Mucosa of descending colon (tissue), 3 donors: ENCODE results near the gene TOR4A. TPM values are rescaled to one million over a fixed set of nuclear protein-coding genes. Genes with fewer than 3 reads are reported as not detected.

ENCODE experiments used
- ATAC-seq: fragments of 200-7000 bp; cut with Tn5 transposase; one replicate; pipeline ENCODE4 v1.9.1; 2020; ENCODE audit warnings: mild to moderate bottlenecking, moderate library complexity
- DNase-seq, 3 donors: peaks; one replicate each; pipeline ENCODE4 v3.0.0-alpha.2; 2020
- H3K36me3 ChIP-seq: fragments of 200-600 bp; one replicate; pipeline ENCODE4 v1.8.0; 2021; ENCODE audit warnings: low read depth, mild to moderate bottlenecking
- H3K4me1 ChIP-seq: fragments of 200-600 bp; one replicate; pipeline ENCODE4 v1.8.0; 2021; ENCODE audit warnings: low read depth, mild to moderate bottlenecking
- H3K4me3 ChIP-seq: fragments of 200-600 bp; one replicate; pipeline ENCODE4 v1.8.0; 2021; ENCODE audit warnings: mild to moderate bottlenecking
- H3K9me3 ChIP-seq: fragments of 200-600 bp; one replicate; pipeline ENCODE4 v1.8.0; 2021; ENCODE audit warnings: mild to moderate bottlenecking
- CTCF ChIP-seq: fragments of 200-600 bp; IDR thresholded peaks from one replicate; pipeline ENCODE4 v1.8.0; 2022; ENCODE audit warnings: antibody characterized with exemption, mild to moderate bottlenecking
- intact Hi-C, 2 donors: fragments of 100-400 bp; cut with DNase I in 1 of 2; cut with micrococcal nuclease in 1 of 2; formaldehyde crosslinking; loops; one replicate each; pipeline versions ENCODE4 v1.11.0 to v1.11.1; 2022; cut with DNase I, micrococcal nuclease
- total RNA-seq, 3 donors: library from RNA; stranded (reverse); fragmentation: NEBNext Ultra II Directional in 2 of 3; extraction: Animal tissue kit (Norgen Biotek cat#: 25700) in 2 of 3; gene quantifications; one replicate each; pipeline versions ENCODE4 v1.2.1 to v1.2.4, GENCODE V29; 2021 to 2023
- donor health status: DM: no; HTN: no; CAD: no; lungs with moderate emphysema.
- donor health status: DM: no; HTN: no; CAD: no.
- donor health status: DM: no; HTN: yes; CAD: no.

The TOR4A gene
- total RNA-seq, 3 donors from 2014 or later: 23.3 to 48.6 (median 45.3) TPM

- Histone ChIP-seq H3K4me1 (peaks cover 76% of the 10 kb centered on the region), H3K4me3 (no peak overlapping the region), H3K9me3 (no peaks in the 10 kb centered on the region), H3K36me3 (no peaks in the 10 kb centered on the region)
- peak; percentile 10 for ATAC-seq
- intact Hi-C loops: no loop called here
- DNase-seq: peak; percentile 76 to 87 (median 83)
- TF ChIP-seq CTCF: no peak
Measured at GRCh38 chr9:137307255-137308056, 29.9 kb downstream of the TOR4A start.

GRCh38 chr9:137308057-137308619, 30.6 kb downstream of the TOR4A start:
- no peaks in the 10 kb centered on the region for H3K9me3 ChIP-seq
- DNase-seq: peak in 2 of 3 donors; percentile 53 to 57
- no peak overlapping the region for H3K4me3 ChIP-seq
- intact Hi-C loops: no loop called here
- no peak for ATAC-seq
- H3K36me3 ChIP-seq: no peaks in the 10 kb centered on the region
- no peak for TF ChIP-seq CTCF
- H3K4me1 ChIP-seq: peaks cover 72% of the 10 kb centered on the region

- Histone ChIP-seq H3K4me1 (peaks cover 58% of the 10 kb centered on the region), H3K9me3 (no peaks in the 10 kb centered on the region), H3K4me3 (no peak overlapping the region), H3K36me3 (no peaks in the 10 kb centered on the region)
- TF ChIP-seq CTCF: no peak
- DNase-seq: peak in 2 of 3 donors; percentile 35 to 48
- intact Hi-C loops: no loop called here
- no peak for ATAC-seq
Measured at GRCh38 chr9:137309368-137310188, 32.1 kb downstream of the TOR4A start.

GRCh38 chr9:137310189-137311052, 32.9 kb downstream of the TOR4A start:
- Histone ChIP-seq H3K9me3 (no peaks in the 10 kb centered on the region), H3K4me1 (peaks cover 53% of the 10 kb centered on the region), H3K36me3 (no peaks in the 10 kb centered on the region), H3K4me3 (no peak overlapping the region)
- intact Hi-C loops: no loop called here
- peak; percentile 61 for ATAC-seq
- TF ChIP-seq CTCF: no peak
- peak; percentile 80 to 83 (median 80) for DNase-seq
